Trophoblast cell (in vitro differentiated cells and primary cell): ENCODE results near the gene INPP4A.

Experiments used
- DNase-seq, 2 donors: peaks; one replicate each; pipeline ENCODE4 v3.0.0-alpha.2; 2016
- H2AFZ ChIP-seq: 2 replicates; pipeline ENCODE4 v1.6.1; 2013; ENCODE audit warnings: low read length, moderate library complexity, mild to moderate bottlenecking; ENCODE audit not compliant: insufficient read depth, poor library complexity
- H2AK5ac ChIP-seq: 2 replicates; pipeline ENCODE4 v1.6.1; 2013; ENCODE audit warnings: mild to moderate bottlenecking, low read length
- H2BK120ac ChIP-seq: 2 replicates; pipeline ENCODE4 v1.6.1; 2013; ENCODE audit warnings: low read length, mild to moderate bottlenecking, moderate library complexity; ENCODE audit not compliant: insufficient read depth, poor library complexity
- H2BK12ac ChIP-seq: 2 replicates; pipeline ENCODE4 v1.6.1; 2013; ENCODE audit warnings: mild to moderate bottlenecking, low read length, moderate library complexity
- H2BK5ac ChIP-seq: 2 replicates; pipeline ENCODE4 v1.6.1; 2013; ENCODE audit warnings: low read length, low read depth, moderate library complexity, mild to moderate bottlenecking; ENCODE audit not compliant: poor library complexity
- H3K14ac ChIP-seq: 2 replicates; pipeline ENCODE4 v1.6.1; 2013; ENCODE audit warnings: mild to moderate bottlenecking, low read length
- H3K18ac ChIP-seq: 2 replicates; pipeline ENCODE4 v1.6.1; 2013; ENCODE audit warnings: mild to moderate bottlenecking, low read length
- H3K23ac ChIP-seq: 2 replicates; pipeline ENCODE4 v1.6.1; 2013; ENCODE audit warnings: low read length
- H3K27ac ChIP-seq: 2 replicates; pipeline ENCODE4 v1.5.1; 2013; ENCODE audit warnings: low read depth, mild to moderate bottlenecking, inconsistent platforms, low read length, moderate library complexity
- H3K27me3 ChIP-seq: 2 replicates; pipeline ENCODE4 v1.6.1; 2013; ENCODE audit warnings: inconsistent platforms, mild to moderate bottlenecking, low read length, moderate library complexity; ENCODE audit not compliant: insufficient read depth
- H3K36me3 ChIP-seq, 2 experiments: 1 replicate in 1 of 2; 2 replicates in 1 of 2; pipeline ENCODE4 v1.6.1; 2013; ENCODE audit warnings: low read length in 2 of 2, mild to moderate bottlenecking in 2 of 2, moderate library complexity in 1 of 2; ENCODE audit not compliant: insufficient read depth in 2 of 2, control insufficient read depth in 1 of 2
- H3K4ac ChIP-seq: 2 replicates; pipeline ENCODE4 v1.6.1; 2013; ENCODE audit warnings: low read depth, mild to moderate bottlenecking, low read length, moderate library complexity
- H3K4me1 ChIP-seq, 2 experiments: 1 replicate in 1 of 2; 2 replicates in 1 of 2; pipeline ENCODE4 v1.6.1; 2013; ENCODE audit warnings: low read length in 2 of 2, mild to moderate bottlenecking in 2 of 2, moderate library complexity in 1 of 2; ENCODE audit not compliant: insufficient read depth in 2 of 2, control insufficient read depth in 1 of 2
- H3K4me2 ChIP-seq: 2 replicates; pipeline ENCODE4 v1.6.1; 2013; ENCODE audit warnings: inconsistent platforms, mild to moderate bottlenecking, low read length, moderate library complexity
- H3K4me3 ChIP-seq: 2 replicates; pipeline ENCODE4 v1.5.1; 2013; ENCODE audit warnings: mild to moderate bottlenecking, low read depth, low read length, inconsistent platforms
- H3K79me1 ChIP-seq: one replicate; pipeline ENCODE4 v1.6.1; 2013; ENCODE audit warnings: low read length
- H3K79me2 ChIP-seq: 2 replicates; pipeline ENCODE4 v1.6.1; 2013; ENCODE audit warnings: low read length, mild to moderate bottlenecking; ENCODE audit not compliant: control insufficient read depth, insufficient read depth, poor library complexity
- H3K9ac ChIP-seq: 2 replicates; pipeline ENCODE4 v1.6.1; 2013; ENCODE audit warnings: mild to moderate bottlenecking, low read length
- H3K9me3 ChIP-seq: 2 replicates; pipeline ENCODE4 v1.6.1; 2013; ENCODE audit warnings: low read depth, mild to moderate bottlenecking, control low read depth, inconsistent platforms, low read length; ENCODE audit not compliant: insufficient read depth
- H4K12ac ChIP-seq: 2 replicates; pipeline ENCODE4 v1.6.1; 2013; ENCODE audit warnings: low read depth, mild to moderate bottlenecking, low read length, moderate library complexity
- H4K8ac ChIP-seq: 2 replicates; pipeline ENCODE4 v1.6.1; 2013; ENCODE audit warnings: low read depth, mild to moderate bottlenecking, low read length, moderate library complexity
- H4K91ac ChIP-seq: one replicate; pipeline ENCODE4 v1.6.1; 2013; ENCODE audit warnings: low read depth, mild to moderate bottlenecking, low read length, moderate library complexity
- WGBS: extraction: QIAGEN DNeasy Blood & Tissue Kit; methylation state at CpG from one replicate; pipeline ENCODE4 v1.1.7; 2013; ENCODE audit warnings: missing lambda C conversion rate; ENCODE audit not compliant: insufficient read length, insufficient coverage; ENCODE audit errors: extremely low coverage; 5-methylcytosine and 5-hydroxymethylcytosine counted together

The INPP4A gene

GRCh38 chr2:98501876-98502275 is 57.2 kb downstream of the INPP4A start:
- Histone ChIP-seq H3K4me2 (no peak overlapping the region), H3K4me3 (no peak overlapping the region), H3K14ac (peak overlapping the region; percentile 6), H3K18ac (peak overlapping the region; percentile 60), H2BK120ac (peak overlapping the region; percentile 34), H3K23ac (no peak overlapping the region), H2BK5ac (peak overlapping the region; percentile 15), H3K27me3 (no peaks in the 10 kb centered on the region), H3K79me1 (peaks cover 15% of the 10 kb centered on the region), H3K36me3 (no peaks in the 10 kb centered on the region), H4K12ac (no peak overlapping the region), H2AK5ac (peak overlapping the region; percentile 83), H2BK12ac (peak overlapping the region; percentile 75), H3K79me2 (peaks cover 2% of the 10 kb centered on the region), H4K91ac (peak overlapping the region; percentile 29), H4K8ac (peak overlapping the region; percentile 6), H3K27ac (peak overlapping the region; percentile 52), H2AFZ (no peak overlapping the region), H3K9me3 (peaks cover 3% of the 10 kb centered on the region), H3K9ac (no peak overlapping the region), H3K4me1 (peaks cover 25 to 31% of the 10 kb centered on the region in 2 experiments), H3K4ac (peak overlapping the region; percentile 6)
- DNase-seq = peak; percentile 92 to 97
- WGBS = no CpG with 5 or more reads among the region's 3 CpGs

- Histone ChIP-seq H2BK120ac (peak overlapping the region; percentile 97), H3K27me3 (no peaks in the 10 kb centered on the region), H3K36me3 (no peaks in the 10 kb centered on the region), H3K4me3 (no peak overlapping the region), H3K27ac (peak overlapping the region; percentile 52), H4K91ac (peak overlapping the region; percentile 94), H4K12ac (no peak overlapping the region), H3K14ac (peak overlapping the region; percentile 97), H2BK12ac (peak overlapping the region; percentile 99), H2BK5ac (peak overlapping the region; percentile 84), H2AFZ (no peak overlapping the region), H3K23ac (no peak overlapping the region), H3K18ac (peak overlapping the region; percentile 98), H3K4me2 (no peak overlapping the region), H3K4ac (peak overlapping the region; percentile 68), H2AK5ac (peak overlapping the region; percentile 91), H4K8ac (peak overlapping the region; percentile 86), H3K79me2 (peaks cover 2% of the 10 kb centered on the region), H3K9ac (no peak overlapping the region), H3K79me1 (peaks cover 20% of the 10 kb centered on the region), H3K4me1 (peaks cover 28 to 35% of the 10 kb centered on the region in 2 experiments), H3K9me3 (peaks cover 1% of the 10 kb centered on the region)
- DNase-seq = peak; percentile 75 to 95
- no CpG with 5 or more reads among the region's 4 CpGs for WGBS
Measured at GRCh38 chr2:98502556-98503335, 58.1 kb downstream of the INPP4A start.

DNA sequence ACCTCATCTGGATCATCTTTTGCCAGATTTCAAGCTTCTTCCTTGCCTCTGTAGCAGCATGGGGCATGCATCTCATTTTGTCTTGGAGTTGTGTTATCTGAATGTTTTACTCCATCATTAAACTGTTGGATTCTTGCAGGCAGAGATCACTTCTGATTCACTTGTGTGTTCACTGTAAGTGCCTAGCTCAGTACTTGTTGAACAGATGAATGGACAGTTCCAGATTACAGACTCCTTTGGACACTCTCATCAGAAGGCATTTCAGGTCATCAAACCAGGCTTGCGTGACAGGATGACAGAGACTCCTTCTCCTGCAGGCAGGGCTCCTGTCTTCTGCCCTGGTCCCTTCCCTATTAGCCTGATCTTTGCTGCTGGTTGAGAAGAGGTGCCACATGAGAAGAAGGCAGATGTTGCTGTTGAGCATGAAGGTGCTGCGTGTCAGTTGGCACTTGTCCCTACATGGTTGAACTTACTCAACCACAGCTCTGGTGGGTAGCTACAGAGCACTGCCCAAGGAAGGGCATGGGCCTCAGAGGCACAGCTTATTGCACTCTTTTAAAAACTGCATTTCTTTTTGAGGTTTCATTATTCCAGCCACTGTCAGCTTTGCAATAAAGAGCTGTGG is 58.9 kb downstream of the INPP4A start:
- Histone ChIP-seq H2AFZ (no peak overlapping the region), H3K4me1 (peaks cover 30 to 40% of the 10 kb centered on the region in 2 experiments), H3K4me3 (no peak overlapping the region), H4K8ac (no peak overlapping the region), H3K4me2 (no peak overlapping the region), H3K4ac (peak overlapping the region; percentile 25), H3K18ac (peak overlapping the region; percentile 14), H3K14ac (no peak overlapping the region), H4K12ac (no peak overlapping the region), H3K27me3 (no peaks in the 10 kb centered on the region), H2AK5ac (peak overlapping the region; percentile 23), H3K79me2 (peaks cover 2% of the 10 kb centered on the region), H2BK120ac (peak overlapping the region; percentile 97), H2BK12ac (no peak overlapping the region), H3K27ac (peak overlapping the region; percentile 28), H3K9ac (no peak overlapping the region), H3K23ac (no peak overlapping the region), H2BK5ac (no peak overlapping the region), H3K36me3 (no peaks in the 10 kb centered on the region), H3K9me3 (peaks cover 1% of the 10 kb centered on the region), H3K79me1 (peaks cover 20% of the 10 kb centered on the region), H4K91ac (peak overlapping the region; percentile 94)
- WGBS = no CpG with 5 or more reads among the region's 2 CpGs
- peak; percentile 43 to 59 for DNase-seq

DNA sequence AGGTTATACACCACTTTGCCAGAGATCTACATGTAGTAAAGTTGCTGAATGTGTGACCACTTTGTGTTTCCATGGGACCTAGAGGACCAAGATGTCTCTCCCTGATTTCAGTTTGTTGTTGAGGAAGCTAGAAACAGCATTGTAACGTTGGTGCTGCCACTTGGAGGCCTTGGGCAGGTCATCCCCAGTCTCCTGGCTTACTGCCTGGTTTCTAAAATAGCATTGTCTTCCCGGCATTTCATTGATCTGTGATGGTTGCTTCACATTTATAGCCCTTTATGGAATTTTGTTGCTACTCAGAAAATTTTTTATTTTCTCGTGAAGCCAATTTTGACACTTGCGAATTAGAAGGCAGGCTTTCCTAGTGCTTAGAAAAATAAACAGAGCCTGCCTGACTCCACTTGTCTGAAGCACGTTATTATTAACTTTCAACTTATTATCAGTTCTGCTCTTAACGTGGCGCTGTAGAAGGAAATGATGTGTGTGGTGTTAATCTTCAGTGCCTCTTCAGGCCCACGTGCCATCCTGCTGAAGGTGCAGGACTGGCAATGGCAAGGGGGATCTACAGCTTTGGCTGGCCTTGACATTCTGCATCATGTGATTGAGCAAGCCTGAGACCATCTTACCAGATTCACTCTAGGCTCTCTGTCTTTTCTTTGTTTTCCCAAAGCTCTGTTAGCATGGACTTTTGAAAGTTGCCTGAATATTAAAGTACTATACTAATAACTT is 59.9 kb downstream of the INPP4A start:
- H2BK120ac ChIP-seq = no peak overlapping the region
- H3K36me3 ChIP-seq = no peaks in the 10 kb centered on the region
- no peak overlapping the region for H3K23ac ChIP-seq
- H3K4me3 ChIP-seq = no peak overlapping the region
- H3K27me3 ChIP-seq = no peaks in the 10 kb centered on the region
- H3K14ac ChIP-seq = no peak overlapping the region
- H3K79me2 ChIP-seq = peaks cover 2% of the 10 kb centered on the region
- no peak overlapping the region for H3K4me2 ChIP-seq
- no peak overlapping the region for H2BK5ac ChIP-seq
- no peaks in the 10 kb centered on the region for H3K9me3 ChIP-seq
- H2AFZ ChIP-seq = no peak overlapping the region
- no peak overlapping the region for H4K8ac ChIP-seq
- H3K27ac ChIP-seq = no peak overlapping the region
- no CpG with 5 or more reads among the region's 8 CpGs for WGBS
- no peak for DNase-seq
- no peak overlapping the region for H2AK5ac ChIP-seq
- H3K4me1 ChIP-seq = peaks cover 30 to 40% of the 10 kb centered on the region in 2 experiments
- no peak overlapping the region for H4K12ac ChIP-seq
- H4K91ac ChIP-seq = no peak overlapping the region
- no peak overlapping the region for H2BK12ac ChIP-seq
- peaks cover 20% of the 10 kb centered on the region for H3K79me1 ChIP-seq
- no peak overlapping the region for H3K9ac ChIP-seq
- H3K18ac ChIP-seq = no peak overlapping the region
- peak overlapping the region; percentile 1 for H3K4ac ChIP-seq
